ENCODE data around the gene MAP2K7. TPM values are rescaled to one million over a fixed set of nuclear protein-coding genes. Genes with fewer than 3 reads are reported as not detected.
A peak's percentile ranks its signal among the peaks of the same experiment; 100 is the strongest.

The MAP2K7 gene
- total and polyA plus RNA-seq, 12 donors = 13.1 to 53.8 (median 24.6) TPM

GRCh38 chr19:7921967-7922835 is 18.5 kb downstream of the MAP2K7 start:
- H3K4me1 ChIP-seq = peaks cover 17 to 71% (median 44%) of the 10 kb centered on the region in 9 donors
- peaks cover 0 to 33% (median 20%) of the 10 kb centered on the region in 7 donors for H3K27me3 ChIP-seq
- peak overlapping the region in 3 of 10 donors; percentile 59 to 83 (median 74) for H3K27ac ChIP-seq
- DNase-seq = no peak
- intact Hi-C loops (cut with DNase I) = loop anchor here in 5 of 10 donors (5.0 to 10.0 kb wide), 4 partner anchors 65 to 330 kb away; no protein-coding TSS in a partner anchor
- ATAC-seq = no peak
- 92 to 94% methylated on average over 29 to 31 of the region's 31 CpGs for WGBS, 2 donors
- H3K9me3 ChIP-seq = no peaks in the 10 kb centered on the region
- no peak for TF ChIP-seq CTCF (IDR thresholded peaks at IDR 0.05)
- H3K36me3 ChIP-seq = peaks cover 0 to 23% (median 15%) of the 10 kb centered on the region in 9 donors
- peak overlapping the region in 4 of 10 donors; percentile 57 to 88 (median 77) for H3K4me3 ChIP-seq

- DNase-seq = no peak
- TF ChIP-seq CTCF (IDR thresholded peaks at IDR 0.05) = no peak
- Histone ChIP-seq H3K4me3 (no peak overlapping the region), H3K27ac (no peak overlapping the region), H3K9me3 (no peaks in the 10 kb centered on the region), H3K4me1 (peaks cover 13 to 71% (median 40%) of the 10 kb centered on the region in 9 donors), H3K27me3 (peaks cover 0 to 27% (median 14%) of the 10 kb centered on the region in 7 donors), H3K36me3 (peaks cover 0 to 23% (median 15%) of the 10 kb centered on the region in 9 donors)
- 88 to 91% methylated on average over 8 of the region's 8 CpGs for WGBS, 2 donors
- ATAC-seq = no peak
- intact Hi-C loops (cut with DNase I) = loop anchor here in 5 of 10 donors (5.0 to 10.0 kb wide), 4 partner anchors 66 to 329 kb away; no protein-coding TSS in a partner anchor
Observed at GRCh38 chr19:7922836-7923195, 19.1 kb downstream of the MAP2K7 start.

GRCh38 chr19:7923295-7924191 is 19.9 kb downstream of the MAP2K7 start:
- peaks cover 0 to 19% (median 7%) of the 10 kb centered on the region in 7 donors for H3K27me3 ChIP-seq
- TF ChIP-seq CTCF (IDR thresholded peaks at IDR 0.05) = no peak
- H3K4me3 ChIP-seq = no peak overlapping the region
- intact Hi-C loops (cut with DNase I) = loop anchor here in 5 of 10 donors (5.0 to 10.0 kb wide), 4 partner anchors 66 to 329 kb away; no protein-coding TSS in a partner anchor
- no peaks in the 10 kb centered on the region for H3K9me3 ChIP-seq
- 84% methylated on average over 31 of the region's 31 CpGs for WGBS, 2 donors
- H3K4me1 ChIP-seq = peaks cover 18 to 72% (median 44%) of the 10 kb centered on the region in 9 donors
- DNase-seq (no peak), ATAC-seq (no peak)
- no peak overlapping the region for H3K27ac ChIP-seq
- peaks cover 0 to 23% (median 15%) of the 10 kb centered on the region in 9 donors for H3K36me3 ChIP-seq

GRCh38 chr19:7924241-7924640 is 20.6 kb downstream of the MAP2K7 start:
- peaks cover 0 to 12% (median 2%) of the 10 kb centered on the region in 7 donors for H3K27me3 ChIP-seq
- ATAC-seq (no peak), DNase-seq (no peak)
- H3K9me3 ChIP-seq = no peaks in the 10 kb centered on the region
- 80 to 85% methylated on average over 12 of the region's 12 CpGs for WGBS, 2 donors
- peaks cover 0 to 23% (median 15%) of the 10 kb centered on the region in 9 donors for H3K36me3 ChIP-seq
- peaks cover 18 to 73% (median 47%) of the 10 kb centered on the region in 9 donors for H3K4me1 ChIP-seq
- no peak for TF ChIP-seq CTCF (IDR thresholded peaks at IDR 0.05)
- H3K4me3 ChIP-seq = no peak overlapping the region
- intact Hi-C loops (cut with DNase I) = loop anchor here in 5 of 10 donors (5.0 to 10.0 kb wide), 4 partner anchors 67 to 328 kb away; no protein-coding TSS in a partner anchor
- H3K27ac ChIP-seq = no peak overlapping the region
